ENCODE results near the gene PRPF6.

PRPF6 gene

GRCh38 chr20:63980806-63981728 lies at the start of gene PRPF6:
TSS of gene PRPF6 (plus strand) at chr20:63981132. CDS start at chr20:63981246, 114 bp downstream.
- peak; percentile 99 for DNase-seq

DNA sequence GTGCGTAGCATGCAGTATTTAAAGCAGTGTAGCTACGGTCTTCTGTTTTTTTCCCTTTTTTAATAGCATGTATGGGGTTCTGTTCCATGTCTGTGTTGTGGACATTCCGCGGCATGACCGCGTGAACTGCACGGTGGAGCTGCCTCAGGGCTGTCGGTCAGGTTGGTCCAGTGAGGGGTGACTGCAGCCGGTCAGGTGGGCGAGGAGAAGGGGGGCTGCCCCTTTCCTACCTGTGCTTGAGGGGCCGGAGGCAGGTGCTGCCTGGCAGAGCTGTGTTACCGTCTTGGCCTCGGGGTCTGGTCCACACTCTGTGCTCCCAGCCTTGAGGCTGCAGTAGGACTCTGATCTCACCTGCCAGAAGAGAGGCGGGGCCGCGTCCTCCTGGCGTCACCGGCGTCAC lies 49.2 kb upstream of the PRPF6 start:
- no peak for DNase-seq

DNA sequence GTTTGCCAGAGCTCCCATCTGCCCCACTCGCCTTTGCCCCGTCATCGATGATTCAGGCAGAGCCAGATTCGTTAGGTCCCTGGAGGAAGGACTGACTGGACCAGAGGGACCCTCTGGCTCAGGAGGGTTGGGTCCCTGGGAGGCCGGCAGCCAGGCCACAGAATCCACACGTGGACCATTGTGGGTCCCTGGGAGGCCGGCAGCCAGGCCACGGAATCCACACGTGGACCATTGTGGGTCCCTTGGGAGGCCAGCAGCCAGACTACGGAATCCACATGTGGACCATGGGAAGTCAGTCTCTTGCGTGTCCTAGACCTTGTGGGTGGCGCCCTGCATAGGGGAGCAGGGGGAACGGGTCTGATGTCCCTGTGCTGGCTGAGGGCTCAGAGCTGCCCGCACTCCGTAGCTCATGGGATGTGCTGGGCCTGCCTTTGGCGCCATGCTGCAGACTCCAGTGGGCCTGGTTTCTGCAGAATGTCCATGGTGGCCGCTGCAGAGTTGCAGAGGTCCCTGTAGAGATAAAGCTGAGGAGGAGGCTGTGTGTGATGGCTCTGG lies 48.2 kb upstream of the PRPF6 start:
- DNase-seq, result no peak

DNA sequence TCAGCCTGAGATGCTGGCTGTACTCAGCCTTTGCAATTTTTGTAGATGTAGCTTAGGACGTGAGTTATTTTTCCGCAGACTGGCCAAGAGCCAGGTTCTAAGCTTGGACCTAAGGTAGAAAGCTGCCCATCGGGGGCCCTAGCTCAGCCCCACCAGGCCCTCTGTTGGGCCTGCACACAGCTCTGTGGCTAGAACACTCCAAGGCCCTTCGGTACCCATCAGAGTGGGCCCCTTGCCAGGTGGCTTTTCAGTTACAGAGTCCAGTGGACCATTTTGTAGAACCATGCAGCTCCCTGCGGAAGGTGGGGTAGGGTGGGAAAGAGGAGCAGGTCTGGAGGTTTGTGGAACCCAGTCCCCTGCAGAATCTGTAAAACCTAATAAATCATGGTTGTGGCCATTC lies 47.3 kb upstream of the PRPF6 start:
- no peak for DNase-seq

GRCh38 chr20:63934271-63935068 lies 46.5 kb upstream of the PRPF6 start:
- DNase-seq, result no peak

- DNase-seq, result no peak
Measured at GRCh38 chr20:63935447-63935846, 45.5 kb upstream of the PRPF6 start.

- no peak for DNase-seq
Measured at GRCh38 chr20:63937596-63937995, 43.3 kb upstream of the PRPF6 start.

- no peak for DNase-seq
Measured at GRCh38 chr20:63939061-63939935, 41.6 kb upstream of the PRPF6 start.

DNA sequence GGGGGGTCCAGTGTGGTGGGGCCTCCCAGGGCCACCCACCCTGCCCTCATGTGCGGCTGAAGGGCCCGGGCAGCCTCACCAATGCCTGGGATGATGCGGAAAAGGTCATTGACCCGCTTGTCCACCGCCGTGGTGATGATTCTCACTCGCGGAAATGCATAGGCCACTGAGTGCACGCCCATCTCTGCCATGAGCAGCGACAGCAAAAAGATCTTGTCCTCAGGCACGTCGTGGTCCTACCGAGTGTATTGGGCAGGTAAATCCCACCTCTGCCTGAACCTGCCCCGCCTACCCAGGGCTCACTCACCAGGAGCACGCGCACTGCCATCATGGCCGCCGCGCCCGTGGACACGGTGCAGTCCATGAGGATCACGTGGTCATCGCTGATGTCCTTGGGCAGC lies 40.9 kb upstream of the PRPF6 start:
- no peak for DNase-seq

- no peak for DNase-seq
Measured at GRCh38 chr20:63940472-63941266, 40.3 kb upstream of the PRPF6 start.

GRCh38 chr20:63941282-63942081 lies 39.5 kb upstream of the PRPF6 start:
- DNase-seq, result no peak

DNA sequence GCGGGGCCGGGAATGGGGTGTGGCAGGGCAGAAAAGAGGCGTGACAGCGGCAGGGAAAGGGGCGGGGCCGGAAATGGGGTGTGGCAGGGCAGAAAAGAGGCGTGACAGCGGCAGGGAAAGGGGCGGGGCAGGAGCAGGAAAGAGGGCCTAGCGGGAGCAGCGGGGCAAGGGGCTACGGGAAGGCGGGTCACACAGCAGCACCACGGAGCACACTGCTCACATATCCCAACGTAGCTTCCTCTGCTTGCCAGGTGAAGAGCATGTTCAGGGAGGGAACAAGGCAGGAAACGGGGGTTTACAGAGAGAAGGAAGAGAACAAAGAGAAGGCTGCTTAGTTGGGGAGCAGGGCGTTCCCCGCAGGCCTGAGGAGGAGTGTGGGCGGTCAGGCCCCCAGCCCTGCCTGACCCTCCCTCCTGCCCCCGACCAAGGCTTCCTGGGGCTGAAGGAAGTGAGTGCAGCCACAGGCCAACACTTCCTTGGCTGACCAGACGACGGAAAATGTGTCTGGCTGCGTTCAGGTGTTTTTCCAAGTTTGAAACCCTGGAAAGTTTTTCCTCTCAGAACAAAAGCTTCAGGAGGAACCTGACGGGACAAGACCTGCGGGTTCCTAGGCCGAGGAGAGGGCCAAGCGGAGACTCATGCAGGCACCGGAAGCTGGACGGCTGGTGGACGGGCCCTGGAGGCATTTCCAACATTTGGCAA lies 38.5 kb upstream of the PRPF6 start:
- DNase-seq, result peak; percentile 57

DNA sequence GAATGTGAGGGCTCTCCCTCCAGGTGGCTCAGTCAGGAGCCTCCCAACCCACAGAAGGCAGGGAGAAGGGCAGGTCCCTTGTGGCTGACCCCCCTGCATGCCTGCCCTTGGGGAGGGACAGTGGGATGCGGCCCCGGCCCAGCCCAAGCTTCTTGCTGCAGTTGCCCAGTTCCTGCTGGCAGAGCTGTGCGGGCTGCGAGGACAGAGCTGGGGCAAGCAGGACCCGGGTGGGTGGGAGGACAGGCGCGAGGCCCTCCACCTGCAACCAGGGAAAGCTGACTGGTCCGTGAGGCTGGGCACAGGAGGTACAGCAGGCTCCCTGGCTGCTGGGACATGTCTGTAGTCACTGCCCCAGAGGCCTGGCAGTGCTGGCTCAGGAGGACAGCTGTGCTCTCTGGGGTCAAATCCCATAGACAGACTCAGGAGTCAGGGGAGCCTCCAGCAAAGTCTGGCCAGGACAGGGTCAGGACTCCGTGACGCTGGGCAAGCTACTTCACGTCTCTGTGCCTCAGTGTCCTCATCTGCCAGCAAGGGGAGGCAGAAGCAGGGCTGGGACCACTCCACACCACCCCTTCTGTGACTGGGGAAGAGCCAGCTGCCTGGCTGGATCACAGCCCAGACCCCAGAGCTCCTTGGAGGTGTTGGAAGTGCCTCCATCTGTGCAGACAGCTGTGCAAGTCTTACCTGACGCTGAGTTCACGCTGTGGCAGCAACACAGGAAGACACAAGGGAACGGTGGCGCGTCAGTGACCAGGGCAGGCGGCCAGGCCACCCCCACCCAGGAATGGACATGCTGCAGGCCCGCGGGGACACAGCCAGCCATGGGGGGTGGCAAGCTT lies 37.7 kb upstream of the PRPF6 start:
- no peak for DNase-seq

DNA sequence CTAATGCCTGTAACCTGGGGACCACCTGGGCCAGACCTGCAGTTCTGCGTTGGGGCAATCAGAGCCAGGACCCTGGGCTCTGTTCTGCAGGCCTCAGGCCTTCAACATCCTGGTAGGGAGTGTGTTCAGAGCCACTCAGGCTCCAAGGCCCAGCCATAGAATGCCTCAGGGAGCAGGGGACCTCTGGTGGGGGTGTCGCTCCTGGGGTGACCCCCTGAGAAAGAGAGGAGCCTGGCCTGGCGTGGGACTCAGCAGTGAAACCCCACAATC lies 37.2 kb upstream of the PRPF6 start:
- no peak for DNase-seq

DNA sequence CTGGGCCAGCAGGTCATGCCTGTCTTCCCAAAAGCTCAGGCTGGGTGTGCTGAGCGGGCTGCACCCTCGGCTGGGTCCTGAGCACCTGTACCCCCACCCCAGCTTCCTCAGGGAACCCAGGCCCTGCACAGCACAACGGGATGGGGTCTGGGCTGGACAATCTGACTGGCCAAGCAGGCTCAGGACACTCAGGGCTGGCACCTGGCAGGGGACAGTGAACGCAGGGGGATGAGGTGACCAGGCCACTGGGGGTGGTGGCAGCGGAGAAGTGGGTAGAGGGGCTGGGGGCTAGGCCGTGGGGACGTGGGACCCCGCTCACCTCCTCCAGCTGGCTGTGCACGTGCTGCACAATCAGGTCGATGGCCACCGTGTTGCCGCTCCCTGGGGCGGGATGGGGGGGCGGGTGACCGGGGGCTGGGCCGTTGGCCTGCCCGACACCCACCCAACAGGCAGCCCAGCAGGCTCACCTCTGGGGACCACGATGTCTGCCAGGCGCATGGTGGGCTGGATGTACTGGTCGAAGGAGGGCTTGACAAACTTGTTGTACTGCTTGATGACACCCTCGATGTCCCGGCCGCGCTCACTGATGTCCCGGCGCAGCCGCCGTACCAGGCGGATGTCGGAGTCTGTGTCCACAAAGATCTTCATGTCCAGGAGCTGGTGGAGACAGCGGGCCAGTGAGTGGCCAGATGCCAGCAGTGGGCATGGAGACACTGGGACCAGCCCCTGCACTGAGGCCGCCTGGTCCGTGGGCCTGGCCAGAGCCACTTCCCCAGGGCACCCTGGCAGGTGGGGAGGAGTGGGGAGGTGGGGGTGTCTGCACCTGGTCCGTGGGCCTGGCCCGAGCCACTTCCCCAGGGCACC lies 36.6 kb upstream of the PRPF6 start:
- no peak for DNase-seq

GRCh38 chr20:63945031-63945658 lies 35.8 kb upstream of the PRPF6 start:
- DNase-seq, result no peak

- DNase-seq, result no peak
Measured at GRCh38 chr20:63945921-63946920, 34.7 kb upstream of the PRPF6 start.

Measured in DMS53 (cell line).